Common myeloid progenitor, CD34-positive (primary cell): Measurements from ENCODE around the gene EMP1.

Experiments used
- CTCF ChIA-PET: fragments of 350-600 bp; sonication (Branson Sonifier 250); formaldehyde crosslinking; loops from one replicate; lab custom pipeline; 2021; ENCODE audit warnings: antibody characterized with exemption; lab: Charles Lee
- POLR2A ChIA-PET: fragments of 350-600 bp; sonication (Branson Sonifier 250); formaldehyde crosslinking; loops from one replicate; lab custom pipeline; 2021; ENCODE audit warnings: antibody characterized with exemption; lab: Charles Lee
- DNase-seq, 3 donors: peaks; one replicate each; pipeline versions ENCODE4 v3.0.0 to v3.0.0-alpha.2; 2013
- H3K27ac ChIP-seq, 2 experiments: 1 replicate in 1 of 2; 2 replicates in 1 of 2; pipeline ENCODE4 v1.7.0; 2013; ENCODE audit warnings: inconsistent platforms in 2 of 2, low read length in 2 of 2, mild to moderate bottlenecking in 2 of 2, low read depth in 1 of 2, moderate library complexity in 1 of 2; ENCODE audit not compliant: severe bottlenecking in 2 of 2, insufficient read depth in 1 of 2, poor library complexity in 1 of 2
- H3K27me3 ChIP-seq, 5 experiments: replicated peaks in 2 of 5; 1 replicate in 3 of 5; 2 replicates in 2 of 5; pipeline versions ENCODE4 v1.6.1 to v1.7.0; 2013; ENCODE audit warnings: low read length in 4 of 5, mild to moderate bottlenecking in 2 of 5, moderate library complexity in 2 of 5, inconsistent platforms in 1 of 5; ENCODE audit not compliant: insufficient read depth in 5 of 5, control insufficient read depth in 4 of 5
- H3K36me3 ChIP-seq, 4 experiments: 1 replicate in 2 of 4; 2 replicates in 2 of 4; pipeline versions ENCODE4 v1.6.1 to v1.7.0; 2013; ENCODE audit warnings: low read length in 3 of 4, control low read depth in 1 of 4, mild to moderate bottlenecking in 1 of 4; ENCODE audit not compliant: control insufficient read depth in 4 of 4, insufficient read depth in 4 of 4
- H3K4me1 ChIP-seq, 4 experiments: 1 replicate in 3 of 4; 2 replicates in 1 of 4; pipeline versions ENCODE4 v1.6.1 to v1.7.1; 2013; ENCODE audit warnings: low read length in 3 of 4, mild to moderate bottlenecking in 3 of 4, control low read depth in 1 of 4, inconsistent platforms in 1 of 4, moderate library complexity in 1 of 4; ENCODE audit not compliant: control insufficient read depth in 4 of 4, insufficient read depth in 4 of 4; ENCODE audit errors: control extremely low read depth in 1 of 4
- H3K4me3 ChIP-seq, 7 experiments: 1 replicate in 4 of 7; 2 replicates in 3 of 7; pipeline versions ENCODE4 v1.5.1 to v1.7.0; 2013; ENCODE audit warnings: mild to moderate bottlenecking in 7 of 7, low read length in 6 of 7, moderate library complexity in 6 of 7, inconsistent platforms in 2 of 7, low read depth in 2 of 7, control low read depth in 1 of 7; ENCODE audit not compliant: insufficient read depth in 4 of 7, control insufficient read depth in 1 of 7; ENCODE audit errors: extremely low read depth in 1 of 7
- H3K9me3 ChIP-seq, 5 experiments: 1 replicate in 4 of 5; 2 replicates in 1 of 5; pipeline versions ENCODE4 v1.6.1 to v1.7.1; 2013; ENCODE audit warnings: low read length in 4 of 5, mild to moderate bottlenecking in 2 of 5, inconsistent platforms in 1 of 5, low read depth in 1 of 5, moderate library complexity in 1 of 5; ENCODE audit not compliant: control insufficient read depth in 4 of 5, insufficient read depth in 2 of 5; ENCODE audit errors: control extremely low read depth in 1 of 5
- WGBS: methylation state at CpG from one replicate; pipeline ENCODE4 v1.1.5; 2013; ENCODE audit not compliant: insufficient coverage; 5-methylcytosine and 5-hydroxymethylcytosine counted together

The EMP1 gene

GRCh38 chr12:13242936-13243335 lies 46.4 kb downstream of the EMP1 start:
- POLR2A ChIA-PET: no interaction called here
- Histone ChIP-seq H3K36me3 (no peaks in the 10 kb centered on the region), H3K9me3 (no peaks in the 10 kb centered on the region), H3K27me3 (no peaks in the 10 kb centered on the region), H3K4me3 (no peak overlapping the region), H3K4me1 (no peaks in the 10 kb centered on the region), H3K27ac (no peak overlapping the region)
- WGBS: 94% methylated on average over 3 of the region's 4 CpGs
- CTCF ChIA-PET: interaction anchor here (1.1 kb wide), 1 partner anchor 12 kb away, joined by 3 read pairs; no protein-coding TSS in a partner anchor
- DNase-seq: no peak

- WGBS: no CpG with 5 or more reads among the region's 1 CpG
- DNase-seq: no peak
- CTCF ChIA-PET: interaction anchor here (1.1 kb wide), 1 partner anchor 11 kb away, joined by 3 read pairs; no protein-coding TSS in a partner anchor
- H3K9me3 ChIP-seq: no peaks in the 10 kb centered on the region
- no peaks in the 10 kb centered on the region for H3K27me3 ChIP-seq
- no peaks in the 10 kb centered on the region for H3K4me1 ChIP-seq
- no peak overlapping the region for H3K4me3 ChIP-seq
- POLR2A ChIA-PET: no interaction called here
- H3K27ac ChIP-seq: no peak overlapping the region
- no peaks in the 10 kb centered on the region for H3K36me3 ChIP-seq
Measured at GRCh38 chr12:13243516-13244070, 47.1 kb downstream of the EMP1 start.

- Histone ChIP-seq H3K27me3 (no peaks in the 10 kb centered on the region), H3K4me1 (no peaks in the 10 kb centered on the region), H3K27ac (no peak overlapping the region), H3K4me3 (no peak overlapping the region), H3K9me3 (no peaks in the 10 kb centered on the region), H3K36me3 (no peaks in the 10 kb centered on the region)
- DNase-seq: no peak
- WGBS: 100% methylated on average over 2 of the region's 3 CpGs
- ChIA-PET CTCF (interaction anchor here (3.3 kb wide), 1 partner anchor 8 kb away, joined by 20 read pairs; no protein-coding TSS in a partner anchor), POLR2A (no interaction called here)
Measured at GRCh38 chr12:13247596-13247995, 51.1 kb downstream of the EMP1 start.

DNA sequence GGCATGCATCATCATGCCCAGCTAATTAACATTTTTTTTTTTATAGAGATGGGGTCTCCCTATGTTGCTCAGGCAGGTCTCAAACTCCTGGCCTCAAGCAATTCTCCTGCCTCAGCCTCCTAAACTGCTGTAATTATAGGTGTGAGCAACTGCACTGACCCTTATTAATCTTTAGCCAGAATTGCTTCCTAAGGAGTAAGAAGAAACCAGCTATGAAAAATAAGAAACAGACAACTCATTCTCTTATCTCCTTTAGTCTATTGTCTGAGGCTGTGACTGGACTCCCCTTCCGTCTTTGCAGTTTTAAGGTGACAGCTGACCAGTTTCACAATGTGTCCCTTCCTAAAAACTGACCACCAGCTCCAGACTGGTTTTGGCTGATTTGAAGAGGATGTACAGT lies 52.4 kb downstream of the EMP1 start:
- DNase-seq: no peak
- H3K36me3 ChIP-seq: no peaks in the 10 kb centered on the region
- 86% methylated on average over 1 of the region's 1 CpG for WGBS
- ChIA-PET POLR2A (no interaction called here), CTCF (no interaction called here)
- no peaks in the 10 kb centered on the region for H3K9me3 ChIP-seq
- H3K4me1 ChIP-seq: no peaks in the 10 kb centered on the region
- no peak overlapping the region for H3K27ac ChIP-seq
- H3K27me3 ChIP-seq: peaks cover 0 to under 1% (median 0%) of the 10 kb centered on the region in 5 experiments
- no peak overlapping the region for H3K4me3 ChIP-seq

DNA sequence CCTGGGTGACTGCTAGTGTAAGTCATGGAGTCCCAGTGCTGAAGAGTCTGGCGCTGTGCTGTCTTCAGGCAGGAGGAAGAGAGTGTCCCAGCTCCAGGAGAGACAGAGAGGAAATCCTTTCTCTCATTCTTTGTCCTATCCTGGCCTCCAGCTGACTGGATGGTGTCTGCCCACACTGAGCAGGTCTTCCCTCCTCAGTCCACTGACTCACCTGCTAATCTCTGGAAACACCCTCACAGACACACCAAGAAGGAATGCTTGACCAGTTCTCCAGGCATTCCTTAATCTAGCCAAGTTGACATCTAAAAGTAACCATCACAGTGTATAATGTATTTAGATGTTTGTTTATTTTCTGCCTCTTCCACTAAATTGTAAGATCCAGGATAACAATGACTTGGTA lies 53.9 kb downstream of the EMP1 start:
- DNase-seq: no peak
- Histone ChIP-seq H3K36me3 (no peaks in the 10 kb centered on the region), H3K9me3 (no peaks in the 10 kb centered on the region), H3K4me3 (no peak overlapping the region), H3K27ac (no peak overlapping the region), H3K27me3 (peaks cover 0 to 2% (median 0%) of the 10 kb centered on the region in 5 experiments), H3K4me1 (no peaks in the 10 kb centered on the region)
- 100% methylated on average over 1 of the region's 1 CpG for WGBS
- CTCF ChIA-PET: interaction anchor here (1.2 kb wide), 1 partner anchor 15 kb away, joined by 3 read pairs; no protein-coding TSS in a partner anchor
- POLR2A ChIA-PET: no interaction called here

DNA sequence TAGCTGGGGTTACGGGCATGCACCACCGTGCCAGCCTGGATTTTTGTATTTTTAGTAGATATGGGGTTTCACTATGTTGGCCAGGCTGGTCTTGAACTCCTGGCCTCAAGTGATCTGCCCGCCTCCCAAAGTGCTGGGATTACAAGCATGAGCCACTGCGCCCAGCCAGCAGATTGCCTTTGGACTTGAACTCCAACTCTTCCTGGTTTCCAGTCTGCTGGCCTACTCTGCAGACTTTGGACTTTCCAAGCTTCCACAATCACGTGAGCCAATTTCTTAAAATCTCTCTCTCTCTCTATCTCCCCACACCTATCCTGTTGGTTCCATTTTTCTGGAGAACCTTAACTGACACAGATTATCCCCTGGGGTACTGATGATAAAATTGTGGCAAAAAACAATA lies 55.0 kb downstream of the EMP1 start:
- Histone ChIP-seq H3K4me3 (no peak overlapping the region), H3K4me1 (peaks cover 0 to 7% (median 6%) of the 10 kb centered on the region in 4 experiments), H3K27me3 (peaks cover 0 to 2% (median 0%) of the 10 kb centered on the region in 5 experiments), H3K36me3 (no peaks in the 10 kb centered on the region), H3K27ac (no peak overlapping the region), H3K9me3 (no peaks in the 10 kb centered on the region)
- no peak for DNase-seq
- ChIA-PET POLR2A (no interaction called here), CTCF (no interaction called here)
- 100% methylated on average over 2 of the region's 5 CpGs for WGBS

GRCh38 chr12:13252024-13252423 lies 55.5 kb downstream of the EMP1 start:
- H3K9me3 ChIP-seq: no peaks in the 10 kb centered on the region
- H3K4me3 ChIP-seq: no peak overlapping the region
- no peaks in the 10 kb centered on the region for H3K36me3 ChIP-seq
- ChIA-PET CTCF (no interaction called here), POLR2A (no interaction called here)
- peaks cover 0 to 7% (median 6%) of the 10 kb centered on the region in 4 experiments for H3K4me1 ChIP-seq
- no peak for DNase-seq
- peaks cover 0 to 2% (median 0%) of the 10 kb centered on the region in 5 experiments for H3K27me3 ChIP-seq
- H3K27ac ChIP-seq: no peak overlapping the region
